Tibial artery (tissue), 4 donors: Measurements from ENCODE around the gene OSBPL1A.
A peak's percentile ranks its signal among the peaks of the same experiment; 100 is the strongest.

Experiments
- DNase-seq, 2 donors: peaks; one replicate each; pipeline ENCODE4 v3.0.0-alpha.2; 2019
- H3K27ac ChIP-seq, 2 donors: fragments of 200-600 bp; sonication (generic) in 1 of 2; 1 replicate in 1 of 2; 2 replicates in 1 of 2; pipeline ENCODE4 v1.5.1; 2018 to 2019; ENCODE audit warnings: mild to moderate bottlenecking in 1 of 2
- H3K27me3 ChIP-seq, 2 donors: fragments of 200-600 bp; sonication (generic) in 1 of 2; one replicate each; pipeline versions ENCODE4 v1.5.1 to v1.6.0; 2016 to 2019
- H3K36me3 ChIP-seq, 3 donors: fragments of 200-600 bp; sonication (generic) in 2 of 3; one replicate each; pipeline ENCODE4 v1.5.1; 2016 to 2019; ENCODE audit warnings: mild to moderate bottlenecking in 2 of 3
- H3K4me1 ChIP-seq, 4 donors: fragments of 200-600 bp; sonication (generic) in 2 of 4; 1 replicate in 3 of 4; 2 replicates in 1 of 4; pipeline ENCODE4 v1.5.1; 2016 to 2019
- H3K4me3 ChIP-seq, 2 donors: fragments of 200-600 bp; sonication (generic) in 1 of 2; 1 replicate in 1 of 2; 2 replicates in 1 of 2; pipeline ENCODE4 v1.5.1; 2018 to 2019; ENCODE audit warnings: mild to moderate bottlenecking in 2 of 2
- H3K9me3 ChIP-seq, 3 donors: fragments of 200-600 bp; sonication (generic) in 1 of 3; one replicate each; pipeline ENCODE4 v1.5.1; 2016 to 2019
- intact Hi-C: fragments of 100-400 bp; cut with DNase I; formaldehyde crosslinking; loops from one replicate; pipeline ENCODE4 v1.15.0; 2023; ENCODE audit warnings: low total_unique reads
- TF ChIP-seq, protein P1 (sequence below), 2 experiments: fragments of 200-600 bp in 1 of 2; fragments of 450-650 bp in 1 of 2; IDR thresholded peaks; one replicate each; pipeline ENCODE4 v1.5.1; 2017 to 2019; ENCODE audit warnings: antibody characterized with exemption in 2 of 2, mild to moderate bottlenecking in 1 of 2, moderate library complexity in 1 of 2

The OSBPL1A gene

DNA sequence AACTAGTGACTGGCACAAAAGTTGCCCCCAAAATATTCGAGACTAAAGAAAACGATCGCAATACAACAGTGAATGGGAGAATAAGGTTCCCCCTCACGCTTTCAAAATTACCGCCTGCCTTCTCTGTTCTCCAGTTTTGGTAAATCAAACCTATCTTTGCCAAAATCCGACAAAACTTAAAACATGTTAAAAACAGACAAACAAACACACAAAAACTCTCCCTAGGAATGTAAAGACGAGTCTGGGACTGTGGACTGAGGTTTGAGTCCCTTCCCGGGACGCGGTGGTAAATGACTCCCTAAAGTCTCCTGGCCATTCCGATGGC is 28.4 kb upstream of the OSBPL1A start:
- DNase-seq, result no peak
- H3K4me3 ChIP-seq, result peak overlapping the region; percentile 80 to 83
- H3K4me1 ChIP-seq, result peaks cover 0 to 16% (median 3%) of the 10 kb centered on the region in 4 donors
- H3K9me3 ChIP-seq, result no peaks in the 10 kb centered on the region
- intact Hi-C loops, result loop anchor here (1.0 to 10.0 kb wide), 3 partner anchors 28 to 71 kb away; no protein-coding TSS in a partner anchor
- TF ChIP-seq, protein P1, sequence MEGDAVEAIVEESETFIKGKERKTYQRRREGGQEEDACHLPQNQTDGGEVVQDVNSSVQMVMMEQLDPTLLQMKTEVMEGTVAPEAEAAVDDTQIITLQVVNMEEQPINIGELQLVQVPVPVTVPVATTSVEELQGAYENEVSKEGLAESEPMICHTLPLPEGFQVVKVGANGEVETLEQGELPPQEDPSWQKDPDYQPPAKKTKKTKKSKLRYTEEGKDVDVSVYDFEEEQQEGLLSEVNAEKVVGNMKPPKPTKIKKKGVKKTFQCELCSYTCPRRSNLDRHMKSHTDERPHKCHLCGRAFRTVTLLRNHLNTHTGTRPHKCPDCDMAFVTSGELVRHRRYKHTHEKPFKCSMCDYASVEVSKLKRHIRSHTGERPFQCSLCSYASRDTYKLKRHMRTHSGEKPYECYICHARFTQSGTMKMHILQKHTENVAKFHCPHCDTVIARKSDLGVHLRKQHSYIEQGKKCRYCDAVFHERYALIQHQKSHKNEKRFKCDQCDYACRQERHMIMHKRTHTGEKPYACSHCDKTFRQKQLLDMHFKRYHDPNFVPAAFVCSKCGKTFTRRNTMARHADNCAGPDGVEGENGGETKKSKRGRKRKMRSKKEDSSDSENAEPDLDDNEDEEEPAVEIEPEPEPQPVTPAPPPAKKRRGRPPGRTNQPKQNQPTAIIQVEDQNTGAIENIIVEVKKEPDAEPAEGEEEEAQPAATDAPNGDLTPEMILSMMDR (IDR thresholded peaks at IDR 0.05), result no peak
- H3K27me3 ChIP-seq, result peaks cover 0 to 2% of the 10 kb centered on the region in 2 donors
- peak overlapping the region; percentile 84 to 86 for H3K27ac ChIP-seq
- H3K36me3 ChIP-seq, result peaks cover 0 to 4% (median 0%) of the 10 kb centered on the region in 3 donors

DNA sequence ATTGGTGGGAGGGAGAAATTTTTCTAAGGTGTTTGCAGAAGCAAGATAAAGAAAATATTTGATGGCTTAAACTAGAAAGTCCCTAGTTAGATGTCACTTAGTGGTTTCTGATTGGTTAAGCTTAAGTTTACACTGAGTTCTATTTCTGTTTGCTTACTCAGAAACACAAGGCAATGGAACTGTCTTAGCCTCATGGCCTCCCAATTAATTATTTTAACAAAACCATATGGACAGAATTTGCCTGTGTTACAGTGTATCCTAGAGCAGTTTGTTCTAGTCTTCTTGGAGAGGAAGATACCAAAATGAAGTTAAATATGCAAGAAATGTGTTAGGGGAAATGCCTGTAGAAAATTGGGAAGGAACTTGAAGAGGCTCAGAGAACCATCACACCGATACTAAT is 24.2 kb upstream of the OSBPL1A start:
- no peak for DNase-seq
- H3K4me3 ChIP-seq, result no peak overlapping the region
- intact Hi-C loops, result loop anchor here (10.0 kb wide), 2 partner anchors 63 to 67 kb away; no protein-coding TSS in a partner anchor
- TF ChIP-seq, protein P1 (IDR thresholded peaks at IDR 0.05), result no peak
- H3K27me3 ChIP-seq, result peaks cover 0 to 39% of the 10 kb centered on the region in 2 donors
- H3K4me1 ChIP-seq, result no peaks in the 10 kb centered on the region
- no peaks in the 10 kb centered on the region for H3K9me3 ChIP-seq
- no peak overlapping the region for H3K27ac ChIP-seq
- no peaks in the 10 kb centered on the region for H3K36me3 ChIP-seq

DNA sequence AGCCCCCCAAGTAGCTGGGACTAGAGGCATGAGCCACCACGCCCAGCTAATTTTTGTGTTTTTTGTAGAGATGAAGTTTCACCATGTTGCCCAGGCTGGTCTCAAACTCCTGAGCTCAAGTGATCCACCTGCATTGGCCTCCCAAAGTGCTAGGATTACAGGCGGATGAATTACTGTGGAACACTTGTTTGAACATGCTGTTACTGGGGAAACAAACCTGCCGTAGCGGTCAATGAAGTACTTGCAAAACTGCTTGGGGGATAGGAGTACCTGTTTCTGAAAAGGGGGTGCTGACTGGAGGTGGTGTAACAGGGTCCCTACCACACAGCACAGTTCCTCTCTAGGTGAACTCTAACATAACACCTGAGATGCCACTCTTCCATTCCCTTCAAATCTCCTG is 22.9 kb upstream of the OSBPL1A start:
- peaks cover 0 to 39% of the 10 kb centered on the region in 2 donors for H3K27me3 ChIP-seq
- H3K9me3 ChIP-seq, result no peaks in the 10 kb centered on the region
- TF ChIP-seq, protein P1 (IDR thresholded peaks at IDR 0.05), result no peak
- no peak overlapping the region for H3K4me3 ChIP-seq
- intact Hi-C loops, result loop anchor here (10.0 kb wide), 2 partner anchors 64 to 66 kb away; no protein-coding TSS in a partner anchor
- no peaks in the 10 kb centered on the region for H3K4me1 ChIP-seq
- no peaks in the 10 kb centered on the region for H3K36me3 ChIP-seq
- DNase-seq, result no peak
- no peak overlapping the region for H3K27ac ChIP-seq

DNA sequence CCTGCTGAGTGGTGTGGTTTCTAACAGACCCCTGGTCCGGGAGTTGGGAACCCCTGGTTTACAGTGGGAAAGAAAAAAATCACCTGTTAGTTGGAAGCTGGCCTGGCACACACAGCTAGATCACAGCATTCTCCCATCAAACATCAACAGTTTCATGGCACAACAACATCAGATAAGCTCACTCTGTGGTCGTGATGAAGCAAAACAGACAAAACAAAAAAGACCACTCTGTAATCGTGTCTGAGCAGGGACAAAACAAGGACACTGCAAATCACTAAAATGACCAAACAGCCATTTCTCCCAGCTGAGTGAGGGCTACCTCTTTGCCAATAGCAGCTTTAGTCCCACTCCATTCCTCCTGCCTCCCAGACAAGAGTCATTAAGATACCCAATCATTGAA is 19.9 kb upstream of the OSBPL1A start:
- intact Hi-C loops, result no loop called here
- Histone ChIP-seq H3K4me3 (no peak overlapping the region), H3K9me3 (no peaks in the 10 kb centered on the region), H3K4me1 (no peaks in the 10 kb centered on the region), H3K27me3 (peaks cover 0 to 37% of the 10 kb centered on the region in 2 donors), H3K27ac (no peak overlapping the region), H3K36me3 (no peaks in the 10 kb centered on the region)
- TF ChIP-seq, protein P1 (IDR thresholded peaks at IDR 0.05), result no peak
- no peak for DNase-seq

DNA sequence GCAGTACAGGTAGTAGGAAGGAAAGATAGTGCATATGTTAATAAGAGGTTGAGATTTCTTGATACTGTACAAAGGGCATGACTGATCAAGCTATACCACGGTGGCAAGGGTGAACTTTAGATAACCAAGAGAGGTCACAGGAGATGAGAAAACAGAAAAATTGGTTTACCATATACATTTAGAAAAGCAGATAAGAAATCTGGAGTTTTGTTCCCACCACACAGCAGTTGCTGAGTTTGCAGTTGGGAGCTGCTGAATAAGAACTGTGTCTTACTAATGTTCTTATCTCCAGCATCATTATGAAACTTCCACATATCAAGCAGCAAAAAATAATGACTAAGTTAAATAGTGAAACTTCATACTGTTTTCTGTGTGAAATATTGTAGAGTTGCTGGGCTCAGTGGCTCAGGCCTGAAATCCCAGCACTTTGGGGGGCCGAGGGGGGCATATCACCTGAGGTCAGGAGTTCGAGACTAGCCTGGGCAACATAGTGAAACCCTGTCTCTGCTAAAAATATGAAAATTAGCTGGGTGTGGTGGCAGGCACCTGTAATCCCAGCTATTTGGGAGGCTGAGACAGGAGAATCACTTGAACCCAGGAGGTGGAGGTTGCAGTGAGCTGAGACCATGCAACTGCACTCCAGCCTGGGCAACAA is 16.9 kb upstream of the OSBPL1A start:
- TF ChIP-seq, protein P1 (IDR thresholded peaks at IDR 0.05), result no peak
- Histone ChIP-seq H3K27me3 (peaks cover 0 to 23% of the 10 kb centered on the region in 2 donors), H3K36me3 (no peaks in the 10 kb centered on the region), H3K4me3 (no peak overlapping the region), H3K27ac (no peak overlapping the region), H3K4me1 (no peaks in the 10 kb centered on the region), H3K9me3 (no peaks in the 10 kb centered on the region)
- intact Hi-C loops, result no loop called here
- DNase-seq, result no peak
